IMR-90 (cell line): ENCODE measurements around the gene TMC1. TPM values are rescaled to one million over a fixed set of nuclear protein-coding genes. Genes with fewer than 3 reads are reported as not detected.

ENCODE experiments used
- ATAC-seq: fragments of 200-7000 bp; cut with Tn5 transposase; 2 replicates; pipeline ENCODE4 v1.9.1; 2020; ENCODE audit warnings: low read depth, mild to moderate bottlenecking, moderate library complexity
- BruUV-seq: library from RNA; stranded (reverse); fragments of 400-500 nt; replicated peaks from 2 replicates; lab custom pipeline; 2021; lab: Mats Ljungman, UMichigan
- CTCF ChIA-PET: fragments of 300-600 bp; formaldehyde crosslinking; extraction: SDS; loops from one replicate; lab custom pipeline; 2021; ENCODE audit warnings: antibody characterized with exemption; lab: Yijun Ruan, JAX
- POLR2A ChIA-PET: fragments of 300-600 bp; sonication (Branson Sonifier 250); formaldehyde crosslinking; loops from one replicate; lab custom pipeline; 2022; ENCODE audit warnings: antibody characterized with exemption; ENCODE audit not compliant: unreplicated experiment; lab: Charles Lee
- DNase-seq: peaks from one replicate; pipeline ENCODE4 v3.0.0; 2013
- H2AFZ ChIP-seq: replicated peaks from 2 replicates; pipeline ENCODE3; 2013; ENCODE audit warnings: low read length, mild to moderate bottlenecking; ENCODE audit not compliant: poor library complexity
- H2AK5ac ChIP-seq: 2 replicates; pipeline ENCODE4 v1.6.1; 2013; ENCODE audit warnings: low read depth, low read length, inconsistent platforms
- H2AK9ac ChIP-seq: replicated peaks from 2 replicates; pipeline ENCODE3; 2013; ENCODE audit warnings: mild to moderate bottlenecking, low read depth, low read length, moderate library complexity; ENCODE audit not compliant: poor library complexity
- H2BK120ac ChIP-seq: 2 replicates; pipeline ENCODE4 v1.6.1; 2013; ENCODE audit warnings: low read depth, low read length, inconsistent platforms
- H2BK15ac ChIP-seq: 3 replicates; pipeline ENCODE4 v1.6.1; 2013; ENCODE audit warnings: low read depth, low read length, inconsistent platforms
- H2BK20ac ChIP-seq: 2 replicates; pipeline ENCODE4 v1.6.1; 2013; ENCODE audit warnings: low read depth, mild to moderate bottlenecking, inconsistent platforms, low read length, moderate library complexity
- H2BK5ac ChIP-seq: 2 replicates; pipeline ENCODE4 v1.6.1; 2013; ENCODE audit warnings: mild to moderate bottlenecking, low read depth, low read length, inconsistent platforms; ENCODE audit not compliant: poor library complexity, severe bottlenecking
- H3K14ac ChIP-seq: replicated peaks from 2 replicates; pipeline ENCODE4 v1.6.1; 2013; ENCODE audit warnings: low read depth, low read length, inconsistent platforms
- H3K18ac ChIP-seq: 2 replicates; pipeline ENCODE4 v1.6.1; 2013; ENCODE audit warnings: low read depth, low read length, control low read depth
- H3K23ac ChIP-seq: 2 replicates; pipeline ENCODE4 v1.6.1; 2013; ENCODE audit warnings: low read depth, low read length, inconsistent platforms
- H3K27ac ChIP-seq: 2 replicates; pipeline ENCODE4 v1.5.1; 2013; ENCODE audit warnings: mild to moderate bottlenecking, control low read depth, low read length; ENCODE audit not compliant: insufficient read depth
- H3K27me3 ChIP-seq: 2 replicates; pipeline ENCODE4 v1.6.1; 2013; ENCODE audit warnings: low read length; ENCODE audit not compliant: control insufficient read depth, insufficient read depth
- H3K36me3 ChIP-seq: 2 replicates; pipeline ENCODE4 v1.6.1; 2013; ENCODE audit warnings: low read length, mixed read lengths; ENCODE audit not compliant: control insufficient read depth, insufficient read depth
- H3K4ac ChIP-seq: 2 replicates; pipeline ENCODE4 v1.6.1; 2013; ENCODE audit warnings: low read depth, low read length, inconsistent platforms
- H3K4me1 ChIP-seq: 2 replicates; pipeline ENCODE4 v1.6.1; 2013; ENCODE audit warnings: low read length, mixed read lengths; ENCODE audit not compliant: control insufficient read depth, insufficient read depth
- H3K4me2 ChIP-seq: 2 replicates; pipeline ENCODE4 v1.6.1; 2013; ENCODE audit warnings: low read depth, mild to moderate bottlenecking, control low read depth, low read length, moderate library complexity
- H3K4me3 ChIP-seq: 2 replicates; pipeline ENCODE4 v1.5.1; 2013; ENCODE audit warnings: low read depth, mild to moderate bottlenecking, control low read depth, low read length, moderate library complexity; ENCODE audit not compliant: insufficient read depth
- H3K56ac ChIP-seq: 2 replicates; pipeline ENCODE4 v1.6.1; 2013; ENCODE audit warnings: low read length, inconsistent platforms; ENCODE audit not compliant: insufficient read depth; ENCODE audit errors: extremely low read depth
- H3K79me1 ChIP-seq, 2 experiments: 2 replicates each; pipeline ENCODE4 v1.6.1; 2013; ENCODE audit warnings: low read length in 2 of 2, inconsistent platforms in 1 of 2, low read depth in 1 of 2
- H3K9ac ChIP-seq: 2 replicates; pipeline ENCODE4 v1.6.1; 2013; ENCODE audit warnings: low read depth, low read length, control low read depth
- H3K9me1 ChIP-seq: 2 replicates; pipeline ENCODE4 v1.6.1; 2013; ENCODE audit warnings: low read length, inconsistent platforms; ENCODE audit not compliant: insufficient read depth
- H3K9me3 ChIP-seq: 2 replicates; pipeline ENCODE4 v1.6.1; 2013; ENCODE audit warnings: low read length; ENCODE audit not compliant: control insufficient read depth, insufficient read depth
- H4K20me1 ChIP-seq: 2 replicates; pipeline ENCODE4 v1.6.1; 2013; ENCODE audit warnings: low read length, inconsistent platforms; ENCODE audit not compliant: insufficient read depth
- H4K5ac ChIP-seq: 2 replicates; pipeline ENCODE4 v1.6.1; 2013; ENCODE audit warnings: mild to moderate bottlenecking, low read depth, low read length, control low read depth
- H4K8ac ChIP-seq, 2 experiments: 2 replicates each; pipeline ENCODE4 v1.6.1; 2013; ENCODE audit warnings: low read depth in 2 of 2, low read length in 2 of 2, control low read depth in 1 of 2, inconsistent platforms in 1 of 2
- H4K91ac ChIP-seq: 2 replicates; pipeline ENCODE4 v1.6.1; 2013; ENCODE audit warnings: low read depth, low read length, inconsistent platforms; ENCODE audit not compliant: insufficient read depth
- FOS ChIP-seq: fragments of 150-350 bp; IDR thresholded peaks from 2 replicates; pipeline ENCODE4 v1.6.1; 2016; ENCODE audit warnings: low read depth, low read length
- MAFK ChIP-seq: IDR thresholded peaks from 2 replicates; pipeline ENCODE4 v1.6.1; 2012; ENCODE audit warnings: low read depth, low read length, improper control_type of control experiment
- MXI1 ChIP-seq: IDR thresholded peaks from 2 replicates; pipeline ENCODE4 v1.6.1; 2012; ENCODE audit warnings: low read depth, mild to moderate bottlenecking, low read length, moderate library complexity, borderline replicate concordance
- NFE2L2 ChIP-seq: fragments of 150-350 bp; IDR thresholded peaks from 2 replicates; pipeline ENCODE4 v1.6.1; 2016; ENCODE audit warnings: low read depth, mild to moderate bottlenecking, low read length
- RAD21 ChIP-seq: IDR thresholded peaks from 2 replicates; pipeline ENCODE4 v1.6.1; 2012; ENCODE audit warnings: low read length, improper control_type of control experiment
- RCOR1 ChIP-seq: IDR thresholded peaks from 2 replicates; pipeline ENCODE4 v1.6.1; 2012; ENCODE audit warnings: mild to moderate bottlenecking, low read length, improper control_type of control experiment; ENCODE audit not compliant: insufficient replicate concordance
- SMC3 ChIP-seq: fragments of 150-350 bp; IDR thresholded peaks from 2 replicates; pipeline ENCODE4 v1.6.1; 2016; ENCODE audit warnings: low read depth, mild to moderate bottlenecking, antibody characterized with exemption, low read length, moderate library complexity
- WGBS, 2 experiments: methylation state at CpG; one replicate each; pipeline versions ENCODE4 v1.1.5 to v1.1.7; 2013; ENCODE audit warnings: missing lambda C conversion rate in 2 of 2; ENCODE audit not compliant: insufficient read length in 1 of 2; ENCODE audit errors: extremely low coverage in 2 of 2; 5-methylcytosine and 5-hydroxymethylcytosine counted together
- dilution Hi-C: fragments of 300-500 bp; cut with HindIII; formaldehyde crosslinking; loops from one replicate; pipeline ENCODE4 v1.14.3; 2018; ENCODE audit warnings: low sequenced_read_pairs; ENCODE audit not compliant: unreplicated experiment
- in situ Hi-C: fragments of 300-500 bp; cut with MboI; formaldehyde crosslinking; loops from 3 replicates; pipeline ENCODE4 v1.14.3; 2019; ENCODE audit warnings: low sequenced_read_pairs, inconsistent platforms, mixed read lengths
- intact Hi-C: fragments of 100-400 bp; cut with micrococcal nuclease; formaldehyde crosslinking; loops from 2 replicates; pipeline ENCODE4 v1.10.0; 2022
- polyA plus RNA-seq, 3 experiments: library from polyadenylated mRNA; depleted of rRNA; stranded (reverse); fragments of >200 nt; gene quantifications; 2 replicates each; pipeline ENCODE4 v1.2.3, GENCODE V29; 2012; ENCODE audit warnings: low replicate concordance in 1 of 3
- total RNA-seq: library from RNA; depleted of rRNA; stranded (reverse); fragments of >200 nt; gene quantifications from 2 replicates; pipeline ENCODE4 v1.2.3, GENCODE V29; 2012

The TMC1 gene
- total and polyA plus RNA-seq, 2 of the 4 experiments (the other 2 are of a cell fraction) = not detected

DNA sequence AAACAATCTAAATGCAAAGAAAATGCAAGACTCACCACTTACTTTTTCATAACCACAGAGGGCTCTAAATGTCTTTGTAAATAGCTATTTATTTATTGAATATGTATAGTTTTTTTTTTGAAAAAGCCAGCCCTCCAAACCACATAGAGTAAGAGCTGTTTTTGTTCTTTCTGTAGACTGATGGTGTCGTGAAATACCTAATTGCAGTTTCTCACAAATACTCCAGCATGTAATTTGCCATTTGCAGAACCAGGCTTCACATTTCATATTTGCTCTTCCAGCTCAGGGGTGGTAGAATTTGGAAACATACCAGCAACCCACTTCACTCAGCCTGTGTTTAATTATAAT, 159.8 kb downstream of the TMC1 start:
- Histone ChIP-seq H3K4me2 (no peak overlapping the region), H2BK15ac (no peak overlapping the region), H3K4me1 (no peaks in the 10 kb centered on the region), H3K18ac (no peak overlapping the region), H3K9me3 (no peaks in the 10 kb centered on the region), H3K4me3 (no peak overlapping the region), H3K23ac (no peak overlapping the region), H2AK9ac (no peak overlapping the region), H3K79me1 (no peaks in the 10 kb centered on the region), H3K9ac (no peak overlapping the region), H4K20me1 (no peaks in the 10 kb centered on the region), H3K27me3 (peaks cover 3% of the 10 kb centered on the region; the same call in 1 of the 2 replicates), H2AFZ (no peak overlapping the region), H3K56ac (no peak overlapping the region), H2BK120ac (no peak overlapping the region), H3K14ac (no peak overlapping the region), H2BK20ac (no peak overlapping the region), H3K9me1 (no peaks in the 10 kb centered on the region), H3K4ac (no peak overlapping the region), H4K5ac (no peak overlapping the region), H3K27ac (no peak overlapping the region), H2BK5ac (no peak overlapping the region), H4K91ac (no peak overlapping the region), H4K8ac (no peak overlapping the region), H3K36me3 (no peaks in the 10 kb centered on the region), H2AK5ac (no peak overlapping the region)
- in situ Hi-C loops (no loop called here), intact Hi-C loops (no loop called here), dilution Hi-C loops (no loop called here)
- CTCF ChIA-PET = interaction anchor here (0.6 kb wide), 1 partner anchor 642 kb away, joined by 3 read pairs; no protein-coding TSS in a partner anchor
- ATAC-seq (no peak), DNase-seq (no peak)
- no peak for TF ChIP-seq FOS
- TF ChIP-seq RCOR1 = no peak
- TF ChIP-seq SMC3 = no peak
- no peak for TF ChIP-seq MXI1
- no peak for TF ChIP-seq MAFK
- no peak for TF ChIP-seq NFE2L2
- TF ChIP-seq RAD21 = no peak
- BruUV-seq = no TSS peak
- POLR2A ChIA-PET = no interaction called here
- no CpG with 5 or more reads among the region's 1 CpG for WGBS, 2 experiments
